Measurements from ENCODE around the gene THBS4. TPM values are rescaled to one million over a fixed set of nuclear protein-coding genes. Genes with fewer than 3 reads are reported as not detected.

Gene THBS4
- total RNA-seq, 6 donors from 2014 or later = 0.44 to 3.9 (median 1.2) TPM; not detected in 1

DNA sequence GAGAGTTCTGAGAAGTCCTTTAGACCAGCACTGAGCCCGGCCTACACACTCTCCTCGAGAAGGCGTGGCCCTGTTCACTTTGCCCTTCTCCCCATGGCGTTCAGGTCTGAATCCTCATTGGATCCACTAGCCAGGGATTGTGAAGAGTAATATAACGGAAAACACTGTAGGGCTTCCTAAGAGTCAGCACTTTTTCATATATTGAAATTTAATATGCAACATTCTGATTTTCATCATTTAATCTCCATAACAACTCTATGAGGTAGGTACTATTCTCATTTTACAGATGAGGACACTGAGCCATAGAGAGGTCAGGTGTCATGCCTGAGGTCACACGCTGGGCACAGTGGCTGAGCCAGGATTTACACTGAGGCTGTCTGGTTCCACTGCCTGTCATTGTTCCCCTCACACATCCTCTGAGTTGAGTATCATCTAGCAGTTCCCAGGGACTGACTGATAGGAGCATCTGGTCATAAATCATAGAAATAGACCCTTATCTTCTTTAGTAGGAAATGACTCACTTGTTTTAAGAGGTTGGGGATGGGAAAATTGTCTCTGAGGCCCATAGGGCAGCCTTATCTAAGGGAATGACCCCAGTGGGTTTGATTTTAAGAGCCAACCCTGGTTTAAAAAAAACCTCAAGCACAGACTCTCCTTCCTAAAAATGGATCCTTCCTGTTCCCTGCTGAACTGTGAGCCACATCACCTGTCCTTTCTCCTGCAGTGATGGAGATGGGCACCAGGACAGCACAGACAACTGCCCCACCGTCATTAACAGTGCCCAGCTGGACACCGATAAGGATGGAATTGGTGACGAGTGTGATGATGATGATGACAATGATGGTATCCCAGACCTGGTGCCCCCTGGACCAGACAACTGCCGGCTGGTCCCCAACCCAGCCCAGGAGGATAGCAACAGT, 41.2 kb downstream of the THBS4 start:
- H3K27ac ChIP-seq = no peak overlapping the region
- no peak overlapping the region for H3K4me3 ChIP-seq
- WGBS, 2 donors = 89 to 91% methylated on average over 9 to 10 of the region's 10 CpGs
- H3K9me3 ChIP-seq = no peaks in the 10 kb centered on the region
- ATAC-seq (ENCODE audit: low FRiP score in 2 of 2) (no peak), DNase-seq (no peak)
- H3K27me3 ChIP-seq = no peaks in the 10 kb centered on the region
- no peaks in the 10 kb centered on the region for H3K36me3 ChIP-seq
- H3K4me1 ChIP-seq = no peaks in the 10 kb centered on the region
- TF ChIP-seq, protein P1, sequence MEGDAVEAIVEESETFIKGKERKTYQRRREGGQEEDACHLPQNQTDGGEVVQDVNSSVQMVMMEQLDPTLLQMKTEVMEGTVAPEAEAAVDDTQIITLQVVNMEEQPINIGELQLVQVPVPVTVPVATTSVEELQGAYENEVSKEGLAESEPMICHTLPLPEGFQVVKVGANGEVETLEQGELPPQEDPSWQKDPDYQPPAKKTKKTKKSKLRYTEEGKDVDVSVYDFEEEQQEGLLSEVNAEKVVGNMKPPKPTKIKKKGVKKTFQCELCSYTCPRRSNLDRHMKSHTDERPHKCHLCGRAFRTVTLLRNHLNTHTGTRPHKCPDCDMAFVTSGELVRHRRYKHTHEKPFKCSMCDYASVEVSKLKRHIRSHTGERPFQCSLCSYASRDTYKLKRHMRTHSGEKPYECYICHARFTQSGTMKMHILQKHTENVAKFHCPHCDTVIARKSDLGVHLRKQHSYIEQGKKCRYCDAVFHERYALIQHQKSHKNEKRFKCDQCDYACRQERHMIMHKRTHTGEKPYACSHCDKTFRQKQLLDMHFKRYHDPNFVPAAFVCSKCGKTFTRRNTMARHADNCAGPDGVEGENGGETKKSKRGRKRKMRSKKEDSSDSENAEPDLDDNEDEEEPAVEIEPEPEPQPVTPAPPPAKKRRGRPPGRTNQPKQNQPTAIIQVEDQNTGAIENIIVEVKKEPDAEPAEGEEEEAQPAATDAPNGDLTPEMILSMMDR (IDR thresholded peaks at IDR 0.05) = no peak
- no peak for TF ChIP-seq EP300 (IDR thresholded peaks at IDR 0.05)
- no peak for TF ChIP-seq POLR2AphosphoS5 (IDR thresholded peaks at IDR 0.05)
- TF ChIP-seq POLR2A (IDR thresholded peaks at IDR 0.05) = no peak

DNA sequence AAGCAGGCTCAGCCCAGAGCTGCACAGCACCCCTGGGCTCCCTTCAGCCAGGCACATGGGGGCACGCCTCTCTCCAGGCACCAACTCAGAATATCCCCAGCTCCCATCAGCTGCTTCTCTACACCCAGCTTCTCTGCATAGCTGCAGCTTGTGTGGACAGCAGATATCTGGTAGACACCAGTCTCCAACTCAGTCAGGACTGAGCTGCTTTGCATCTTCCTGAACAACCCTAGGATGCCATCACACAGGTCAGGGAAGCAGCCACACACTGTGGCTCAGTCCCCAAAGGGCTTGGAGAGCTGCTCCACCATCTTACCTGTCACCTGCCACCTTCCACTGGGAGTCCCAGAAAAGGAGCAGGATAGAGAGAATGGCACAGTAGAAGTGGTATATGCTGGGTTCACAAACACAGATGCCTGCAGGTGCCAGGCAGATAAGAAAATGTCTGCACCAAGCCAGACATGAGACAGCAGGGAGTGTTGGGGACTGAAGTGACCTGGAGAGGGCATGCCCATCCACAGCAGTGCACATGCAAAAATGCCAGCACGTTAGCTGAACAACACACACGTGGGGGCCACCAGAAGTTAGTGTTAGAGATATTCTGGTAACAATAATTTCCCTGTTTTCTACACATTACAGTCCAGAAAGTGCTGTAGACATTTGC, 42.0 kb downstream of the THBS4 start:
- TF ChIP-seq EP300 (IDR thresholded peaks at IDR 0.05) (no peak), POLR2A (IDR thresholded peaks at IDR 0.05) (no peak), POLR2AphosphoS5 (IDR thresholded peaks at IDR 0.05) (no peak)
- TF ChIP-seq, protein P1 (IDR thresholded peaks at IDR 0.05) = no peak
- DNase-seq = no peak
- WGBS, 2 donors = 84 to 88% methylated on average over 2 to 3 of the region's 3 CpGs
- Histone ChIP-seq H3K4me1 (no peaks in the 10 kb centered on the region), H3K36me3 (no peaks in the 10 kb centered on the region), H3K9me3 (no peaks in the 10 kb centered on the region), H3K4me3 (no peak overlapping the region), H3K27me3 (no peaks in the 10 kb centered on the region), H3K27ac (no peak overlapping the region)
- no peak for ATAC-seq (ENCODE audit: low FRiP score in 2 of 2)

GRCh38 chr5:80078921-80079320, 43.8 kb downstream of the THBS4 start:
- no peaks in the 10 kb centered on the region for H3K27me3 ChIP-seq
- DNase-seq = no peak
- peaks cover 0 to 11% (median 10%) of the 10 kb centered on the region in 4 donors for H3K4me1 ChIP-seq
- no peak for ATAC-seq (ENCODE audit: low FRiP score in 2 of 2)
- no peak overlapping the region for H3K4me3 ChIP-seq
- H3K9me3 ChIP-seq = no peaks in the 10 kb centered on the region
- no peak overlapping the region for H3K27ac ChIP-seq
- WGBS, 2 donors = 89 to 92% methylated on average over 4 of the region's 4 CpGs
- H3K36me3 ChIP-seq = no peaks in the 10 kb centered on the region
- TF ChIP-seq POLR2A (IDR thresholded peaks at IDR 0.05) = no peak
- TF ChIP-seq POLR2AphosphoS5 (IDR thresholded peaks at IDR 0.05) = no peak
- TF ChIP-seq, protein P1 (IDR thresholded peaks at IDR 0.05) = no peak
- TF ChIP-seq EP300 (IDR thresholded peaks at IDR 0.05) = no peak

GRCh38 chr5:80082281-80082680, 47.1 kb downstream of the THBS4 start:
- TF ChIP-seq EP300 (IDR thresholded peaks at IDR 0.05) (no peak), POLR2A (IDR thresholded peaks at IDR 0.05) (no peak), POLR2AphosphoS5 (IDR thresholded peaks at IDR 0.05) (no peak)
- TF ChIP-seq, protein P1 (IDR thresholded peaks at IDR 0.05) = no peak
- no peaks in the 10 kb centered on the region for H3K27me3 ChIP-seq
- no peak for DNase-seq
- H3K4me3 ChIP-seq = no peak overlapping the region
- no peaks in the 10 kb centered on the region for H3K36me3 ChIP-seq
- no peaks in the 10 kb centered on the region for H3K9me3 ChIP-seq
- peaks cover 0 to 11% (median 10%) of the 10 kb centered on the region in 4 donors for H3K4me1 ChIP-seq
- H3K27ac ChIP-seq = no peak overlapping the region
- 90 to 93% methylated on average over 15 of the region's 15 CpGs for WGBS, 2 donors
- no peak for ATAC-seq (ENCODE audit: low FRiP score in 2 of 2)

Measured in upper lobe of left lung (tissue), 6 donors.